H1 (cell line): ENCODE results near the gene TNPO3. TPM values are rescaled to one million over a fixed set of nuclear protein-coding genes. Genes with fewer than 3 reads are reported as not detected.

Experiments used
- CTCF ChIA-PET: fragments of 300-600 bp; sonication (Branson Sonifier 250); formaldehyde crosslinking; loops from one replicate; lab custom pipeline; 2021; ENCODE audit not compliant: partially characterized antibody; lab: Charles Lee
- POLR2A ChIA-PET: fragments of 300-600 bp; sonication (Branson Sonifier 250); formaldehyde crosslinking; loops from one replicate; lab custom pipeline; 2021; ENCODE audit warnings: inconsistent platforms; ENCODE audit not compliant: partially characterized antibody; lab: Charles Lee
- DNase-seq, 2 experiments: peaks; one replicate each; pipeline versions ENCODE4 v3.0.0 to v3.0.0-alpha.2; 2010 to 2022; ENCODE audit warnings: low spot score in 2 of 2, low read depth in 1 of 2, mixed read lengths in 1 of 2
- FAIRE-seq: peaks from 2 replicates; lab custom pipeline; 2011; peaks lifted over from hg19 to GRCh38; lab: Jason Lieb, UNC
- H2AFZ ChIP-seq: 2 replicates; pipeline ENCODE4 v1.8.1; 2012; ENCODE audit warnings: low read length, inconsistent platforms
- H2AK5ac ChIP-seq: 2 replicates; pipeline ENCODE4 v1.6.1; 2013; ENCODE audit warnings: low read depth, low read length
- H2BK120ac ChIP-seq: replicated peaks from 2 replicates; pipeline ENCODE3; 2013; ENCODE audit warnings: low read depth, low read length, inconsistent platforms
- H2BK12ac ChIP-seq: 2 replicates; pipeline ENCODE4 v1.6.1; 2013; ENCODE audit warnings: low read depth, low read length
- H2BK15ac ChIP-seq: 2 replicates; pipeline ENCODE4 v1.6.1; 2013; ENCODE audit warnings: low read length
- H2BK20ac ChIP-seq: 2 replicates; pipeline ENCODE4 v1.6.1; 2013; ENCODE audit warnings: low read length
- H2BK5ac ChIP-seq: 2 replicates; pipeline ENCODE4 v1.6.1; 2013; ENCODE audit warnings: low read depth, low read length
- H3K14ac ChIP-seq: 2 replicates; pipeline ENCODE4 v1.6.1; 2013; ENCODE audit warnings: inconsistent platforms; ENCODE audit not compliant: insufficient read length
- H3K18ac ChIP-seq: 2 replicates; pipeline ENCODE4 v1.6.1; 2013; ENCODE audit warnings: low read length; ENCODE audit errors: extremely low read depth
- H3K23ac ChIP-seq: 2 replicates; pipeline ENCODE4 v1.6.1; 2013; ENCODE audit warnings: inconsistent platforms; ENCODE audit not compliant: insufficient read length
- H3K23me2 ChIP-seq: 2 replicates; pipeline ENCODE4 v1.6.1; 2013; ENCODE audit warnings: low read depth, low read length
- H3K27ac ChIP-seq: 2 replicates; pipeline ENCODE4 v1.6.1; 2011; ENCODE audit warnings: low read depth, low read length, inconsistent platforms
- H3K27me3 ChIP-seq, 4 experiments: replicated peaks in 1 of 4; 1 replicate in 1 of 4; 2 replicates in 3 of 4; pipeline versions ENCODE4 v1.6.1 to v1.8.1; 2011 to 2013; ENCODE audit warnings: low read length in 3 of 4, mild to moderate bottlenecking in 3 of 4, inconsistent platforms in 2 of 4, mixed read lengths in 2 of 4, moderate library complexity in 1 of 4; ENCODE audit not compliant: control insufficient read depth in 3 of 4, insufficient read depth in 3 of 4; ENCODE audit errors: extremely low read depth in 1 of 4
- H3K36me3 ChIP-seq, 4 experiments: 2 replicates each; pipeline versions ENCODE4 v1.6.1 to v1.8.1; 2011 to 2013; ENCODE audit warnings: mild to moderate bottlenecking in 4 of 4, low read length in 3 of 4, moderate library complexity in 2 of 4, control low read depth in 1 of 4, inconsistent platforms in 1 of 4; ENCODE audit not compliant: insufficient read depth in 4 of 4, control insufficient read depth in 2 of 4
- H3K4ac ChIP-seq: replicated peaks from 2 replicates; pipeline ENCODE3; 2013; ENCODE audit warnings: low read length, low read depth, mixed read lengths, inconsistent platforms; ENCODE audit not compliant: insufficient read length
- H3K4me1 ChIP-seq, 4 experiments: replicated peaks in 1 of 4; 1 replicate in 1 of 4; 2 replicates in 3 of 4; pipeline versions ENCODE4 v1.6.1 to v1.8.1; 2011 to 2013; ENCODE audit warnings: low read length in 3 of 4, inconsistent platforms in 2 of 4, mixed read lengths in 1 of 4; ENCODE audit not compliant: insufficient read depth in 4 of 4, control insufficient read depth in 3 of 4
- H3K4me2 ChIP-seq, 2 experiments: 2 replicates each; pipeline versions ENCODE4 v1.6.1 to v1.8.1; 2011 to 2013; ENCODE audit warnings: low read depth in 2 of 2, low read length in 2 of 2, control low read depth in 1 of 2, inconsistent platforms in 1 of 2, mild to moderate bottlenecking in 1 of 2; ENCODE audit not compliant: insufficient read depth in 1 of 2
- H3K4me3 ChIP-seq, 4 experiments: fragments of 200-600, 300-600 bp in 1 of 4; sonication (generic), shearing (Covaris generic), sonication (Bioruptor Twin) in 1 of 4; 2 replicates each; pipeline versions ENCODE4 v1.5.1 to v1.8.1; 2011 to 2016; ENCODE audit warnings: low read length in 4 of 4, low read depth in 3 of 4, control low read depth in 2 of 4, inconsistent platforms in 2 of 4, mild to moderate bottlenecking in 2 of 4, mixed read lengths in 1 of 4, moderate library complexity in 1 of 4; ENCODE audit not compliant: insufficient read depth in 2 of 4; ENCODE audit errors: extremely low read depth in 1 of 4
- H3K56ac ChIP-seq: replicated peaks from 2 replicates; pipeline ENCODE3; 2013; ENCODE audit warnings: low read depth, mild to moderate bottlenecking, mixed read lengths, low read length, inconsistent platforms; ENCODE audit not compliant: insufficient read length
- H3K79me1 ChIP-seq: 2 replicates; pipeline ENCODE4 v1.6.1; 2013; ENCODE audit warnings: low read depth, low read length, control low read depth
- H3K79me2 ChIP-seq, 2 experiments: 2 replicates each; pipeline versions ENCODE4 v1.6.1 to v1.8.1; 2012 to 2013; ENCODE audit warnings: low read length in 2 of 2, mild to moderate bottlenecking in 2 of 2, inconsistent platforms in 1 of 2; ENCODE audit not compliant: insufficient read depth in 2 of 2, control insufficient read depth in 1 of 2
- H3K9ac ChIP-seq, 4 experiments: replicated peaks in 1 of 4; 1 replicate in 1 of 4; 2 replicates in 3 of 4; pipeline versions ENCODE4 v1.6.1 to v1.8.1; 2011 to 2013; ENCODE audit warnings: low read depth in 3 of 4, low read length in 3 of 4, control low read depth in 2 of 4, mild to moderate bottlenecking in 2 of 4, moderate library complexity in 2 of 4, inconsistent platforms in 1 of 4; ENCODE audit errors: extremely low read depth in 1 of 4
- H3K9me3 ChIP-seq, 2 experiments: 2 replicates each; pipeline versions ENCODE4 v1.6.1 to v1.8.1; 2012 to 2013; ENCODE audit warnings: mild to moderate bottlenecking in 2 of 2, moderate library complexity in 2 of 2, control low read depth in 1 of 2, inconsistent platforms in 1 of 2, low read depth in 1 of 2, low read length in 1 of 2, mixed read lengths in 1 of 2; ENCODE audit not compliant: insufficient read depth in 2 of 2
- H4K20me1 ChIP-seq, 2 experiments: replicated peaks in 1 of 2; 2 replicates each; pipeline versions ENCODE3 to v1.8.1; 2011 to 2013; ENCODE audit warnings: inconsistent platforms in 2 of 2, low read length in 2 of 2, mild to moderate bottlenecking in 1 of 2; ENCODE audit not compliant: insufficient read depth in 2 of 2, control insufficient read depth in 1 of 2
- H4K5ac ChIP-seq: 2 replicates; pipeline ENCODE4 v1.6.1; 2013; ENCODE audit warnings: low read length, low read depth, mixed read lengths, inconsistent platforms; ENCODE audit not compliant: insufficient read length
- H4K8ac ChIP-seq: 2 replicates; pipeline ENCODE4 v1.8.0; 2013; ENCODE audit warnings: mild to moderate bottlenecking, moderate library complexity, low read length, inconsistent platforms; ENCODE audit not compliant: insufficient read depth; ENCODE audit errors: extremely low read depth
- H4K91ac ChIP-seq: replicated peaks from 2 replicates; pipeline ENCODE3; 2013; ENCODE audit warnings: low read length, mixed read lengths, inconsistent platforms; ENCODE audit not compliant: insufficient read length
- CBX5 ChIP-seq: fragments of 300-800, 300-1000 bp; sonication (generic); IDR thresholded peaks from 2 replicates; pipeline ENCODE4 v1.7.1; 2016; ENCODE audit warnings: antibody characterized with exemption, low read length, low read depth
- CHD2 ChIP-seq: IDR thresholded peaks from 2 replicates; pipeline ENCODE4 v1.6.1; 2012; ENCODE audit warnings: low read length, improper control_type of control experiment
- CTBP2 ChIP-seq: IDR thresholded peaks from 2 replicates; pipeline ENCODE4 v1.7.0; 2011; ENCODE audit warnings: borderline replicate concordance, mild to moderate bottlenecking, moderate library complexity, mixed read lengths, low read length; ENCODE audit not compliant: insufficient read depth, insufficient read length
- KDM4A ChIP-seq: IDR thresholded peaks from one replicate; pipeline ENCODE4 v1.7.1; 2012; ENCODE audit warnings: low read depth, mild to moderate bottlenecking, moderate library complexity, low read length, inconsistent platforms; ENCODE audit not compliant: severe bottlenecking
- MAFK ChIP-seq: IDR thresholded peaks from 2 replicates; pipeline ENCODE4 v1.6.1; 2012; ENCODE audit warnings: low read depth, mild to moderate bottlenecking, improper control_type of control experiment, low read length
- USF2 ChIP-seq: IDR thresholded peaks from 2 replicates; pipeline ENCODE4 v1.6.1; 2011; ENCODE audit warnings: low read length, improper control_type of control experiment
- WGBS, 2 experiments: shearing (Covaris generic) in 1 of 2; methylation state at CpG; one replicate each; pipeline versions ENCODE4 v1.1.6 to v1.1.7; 2013 to 2015; ENCODE audit warnings: low lambda C conversion rate in 2 of 2, mixed read lengths in 2 of 2, inconsistent platforms in 1 of 2, low coverage in 1 of 2, missing lambda C conversion rate in 1 of 2; ENCODE audit not compliant: insufficient replicate concordance in 2 of 2, insufficient coverage in 1 of 2, insufficient read length in 1 of 2; ENCODE audit errors: extremely low coverage in 1 of 2, missing lambda C conversion rate in 1 of 2; 5-methylcytosine and 5-hydroxymethylcytosine counted together
- polyA plus RNA-seq, 7 experiments: library from polyadenylated mRNA; depleted of rRNA in 3 of 7; stranded (reverse) in 5 of 7; unstranded in 2 of 7; fragments of >200 nt in 5 of 7; fragments of 200-250 nt in 2 of 7; gene quantifications; 1 replicate in 5 of 7; 2 replicates in 1 of 7; 4 replicates in 1 of 7; pipeline versions ENCODE4 v1.2.1 to v1.2.3, GENCODE V29; 2011 to 2013; ENCODE audit warnings: missing spikeins in 2 of 7, mixed read lengths in 2 of 7
- total RNA-seq: library from RNA; stranded (reverse); fragmentation: NEBNext Ultra II Directional; extraction: Animal tissue kit (Norgen Biotek cat#: 25700); gene quantifications from 2 replicates; pipeline ENCODE4 v1.2.1, GENCODE V29; 2021
- TF ChIP-seq, protein P1 (sequence below), 3 experiments: IDR thresholded peaks; 1 replicate in 2 of 3; 2 replicates in 1 of 3; pipeline versions ENCODE4 v1.5.1 to v1.6.1; 2011; ENCODE audit warnings: low read length in 3 of 3, mild to moderate bottlenecking in 3 of 3, inconsistent platforms in 2 of 3, low read depth in 1 of 3, moderate library complexity in 1 of 3; ENCODE audit not compliant: insufficient read depth in 1 of 3; ENCODE audit errors: control extremely low read depth in 1 of 3

The TNPO3 gene
- total and polyA plus RNA-seq, 2 of the 8 experiments (the other 6 are each of a cell fraction or from before 2014, with no cell fraction given): 67.6 to 99.2 TPM

DNA sequence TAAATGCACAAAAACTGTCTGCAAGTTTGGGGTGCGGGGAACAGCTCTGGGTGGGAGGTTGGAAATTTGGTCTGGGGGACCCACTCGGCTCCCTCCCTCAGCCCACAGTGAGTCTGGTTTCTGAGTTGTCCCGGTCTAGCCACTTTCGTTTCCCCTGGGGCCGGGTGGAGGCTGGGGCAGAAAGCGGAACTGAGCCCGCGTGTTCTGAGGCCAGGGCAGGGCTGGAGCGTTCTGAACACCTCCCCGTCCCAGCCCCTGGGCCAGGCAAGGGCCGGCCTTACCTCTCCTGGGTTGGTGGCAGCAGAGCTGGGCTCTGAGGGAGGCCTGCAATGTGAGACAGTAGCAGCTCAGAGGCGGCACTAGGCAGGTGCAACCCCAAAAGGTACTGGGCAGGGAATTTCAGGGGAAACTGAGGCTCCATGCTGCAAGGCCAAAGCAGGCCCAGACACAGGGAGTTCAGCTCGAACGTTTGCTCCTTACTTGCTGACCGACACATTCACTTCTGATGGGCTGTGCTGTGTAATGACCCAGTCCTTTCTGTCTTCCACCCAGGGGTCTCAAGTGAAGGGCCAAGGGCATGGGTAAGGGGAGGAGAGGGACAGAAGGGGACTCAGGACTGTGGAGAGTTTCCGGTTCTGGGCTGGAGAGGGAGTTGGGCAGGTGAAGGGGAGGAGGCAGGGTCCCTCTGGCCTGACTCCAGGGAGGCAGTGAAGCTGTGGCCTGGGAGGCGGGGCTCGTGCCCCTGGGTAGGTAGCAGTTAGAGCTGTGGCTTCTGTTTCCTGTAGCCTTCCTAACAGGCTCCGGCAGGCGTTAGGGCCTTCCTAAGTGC, 114.2 kb downstream of the TNPO3 start:
- POLR2A ChIA-PET: interaction anchor here (0.9 to 1.7 kb wide), 2 partner anchors 7 to 8 kb away, joined by 3 to 4 read pairs; no protein-coding TSS in a partner anchor
- H3K56ac ChIP-seq: no peak overlapping the region
- peaks cover 13% of the 10 kb centered on the region; the same call in 1 of the 2 replicates for H3K23me2 ChIP-seq
- H3K18ac ChIP-seq: no peak overlapping the region
- H2BK5ac ChIP-seq: no peak overlapping the region
- no peak overlapping the region for H2AK5ac ChIP-seq
- H2BK20ac ChIP-seq: no peak overlapping the region
- H3K4me1 ChIP-seq: peaks cover 0 to 7% (median 3%) of the 10 kb centered on the region in 4 experiments; a peak in 2 of 7 replicates
- no peak overlapping the region for H2BK120ac ChIP-seq
- no peak overlapping the region for H3K14ac ChIP-seq
- CTCF ChIA-PET: interaction anchor here (0.7 to 2.3 kb wide), 19 partner anchors 8 to 151 kb away, joined by 3 to 11 read pairs (median 4); partner anchors contain the start of gene KCP
- no peaks in the 10 kb centered on the region for H3K79me2 ChIP-seq
- DNase-seq (peak in 1 of 2 experiments; percentile 50), FAIRE-seq (no peak)
- H3K4ac ChIP-seq: no peak overlapping the region
- H3K9ac ChIP-seq: no peak overlapping the region
- no peaks in the 10 kb centered on the region for H3K36me3 ChIP-seq
- no peak overlapping the region for H4K5ac ChIP-seq
- H3K4me2 ChIP-seq: no peak overlapping the region
- H4K8ac ChIP-seq: no peak overlapping the region
- peaks cover 24 to 49% (median 37%) of the 10 kb centered on the region in 4 experiments for H3K27me3 ChIP-seq
- H3K79me1 ChIP-seq: no peaks in the 10 kb centered on the region
- peaks cover 0 to 3% of the 10 kb centered on the region in 2 experiments for H4K20me1 ChIP-seq
- H2BK12ac ChIP-seq: no peak overlapping the region
- H3K23ac ChIP-seq: no peak overlapping the region
- no peaks in the 10 kb centered on the region for H3K9me3 ChIP-seq
- H2BK15ac ChIP-seq: no peak overlapping the region
- no peak overlapping the region for H2AFZ ChIP-seq
- H3K4me3 ChIP-seq: no peak overlapping the region
- H4K91ac ChIP-seq: no peak overlapping the region
- H3K27ac ChIP-seq: no peak overlapping the region
- WGBS, 2 experiments: 89% methylated on average over 19 of the region's 20 CpGs; no CpG with 5 or more reads in 1 of the 2 experiments
- TF ChIP-seq USF2 (no peak), MAFK (no peak), CTBP2 (no peak), CHD2 (no peak), CBX5 (no peak), KDM4A (no peak)
- TF ChIP-seq, protein P1, sequence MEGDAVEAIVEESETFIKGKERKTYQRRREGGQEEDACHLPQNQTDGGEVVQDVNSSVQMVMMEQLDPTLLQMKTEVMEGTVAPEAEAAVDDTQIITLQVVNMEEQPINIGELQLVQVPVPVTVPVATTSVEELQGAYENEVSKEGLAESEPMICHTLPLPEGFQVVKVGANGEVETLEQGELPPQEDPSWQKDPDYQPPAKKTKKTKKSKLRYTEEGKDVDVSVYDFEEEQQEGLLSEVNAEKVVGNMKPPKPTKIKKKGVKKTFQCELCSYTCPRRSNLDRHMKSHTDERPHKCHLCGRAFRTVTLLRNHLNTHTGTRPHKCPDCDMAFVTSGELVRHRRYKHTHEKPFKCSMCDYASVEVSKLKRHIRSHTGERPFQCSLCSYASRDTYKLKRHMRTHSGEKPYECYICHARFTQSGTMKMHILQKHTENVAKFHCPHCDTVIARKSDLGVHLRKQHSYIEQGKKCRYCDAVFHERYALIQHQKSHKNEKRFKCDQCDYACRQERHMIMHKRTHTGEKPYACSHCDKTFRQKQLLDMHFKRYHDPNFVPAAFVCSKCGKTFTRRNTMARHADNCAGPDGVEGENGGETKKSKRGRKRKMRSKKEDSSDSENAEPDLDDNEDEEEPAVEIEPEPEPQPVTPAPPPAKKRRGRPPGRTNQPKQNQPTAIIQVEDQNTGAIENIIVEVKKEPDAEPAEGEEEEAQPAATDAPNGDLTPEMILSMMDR (IDR thresholded peaks at IDR 0.05; ENCODE audit: control extremely low read depth in 1 of 3, insufficient read depth in 1 of 3, low read depth in 1 of 3, low read length in 3 of 3): no peak
